Measurements from ENCODE around the gene GALNS. TPM values are rescaled to one million over a fixed set of nuclear protein-coding genes. Genes with fewer than 3 reads are reported as not detected.

Gene GALNS
- total and polyA plus RNA-seq, 4 donors = 6.8 to 20.6 (median 10.8) TPM

GRCh38 chr16:88778541-88779065, 78.1 kb downstream of the GALNS start:
- Histone ChIP-seq H3K4me3 (ENCODE audit: low read depth in 1 of 3, low read length in 3 of 3) (no peak overlapping the region), H3K9ac (ENCODE audit: low read depth in 1 of 2, low read length in 2 of 2) (no peak overlapping the region), H3K36me3 (ENCODE audit: control insufficient read depth in 4 of 4, insufficient read depth in 3 of 4, low read depth in 1 of 4, low read length in 3 of 4) (no peaks in the 10 kb centered on the region), H3K27ac (ENCODE audit: low read depth in 1 of 2, low read length in 2 of 2) (no peak overlapping the region), H3K9me3 (ENCODE audit: control insufficient read depth in 4 of 4, low read length in 3 of 4) (no peaks in the 10 kb centered on the region), H3K4me1 (ENCODE audit: control insufficient read depth in 4 of 4, insufficient read depth in 4 of 4, low read length in 3 of 4) (peaks cover 15 to 54% (median 29%) of the 10 kb centered on the region in 4 donors), H3K27me3 (ENCODE audit: control insufficient read depth in 4 of 4, insufficient read depth in 4 of 4, low read length in 3 of 4) (no peaks in the 10 kb centered on the region)
- TF ChIP-seq HNF4G (IDR thresholded peaks at IDR 0.05) (no peak), SP1 (IDR thresholded peaks at IDR 0.05) (no peak), HNF4A (conservative IDR thresholded peaks at IDR 0.05) (no peak), CTCF (IDR thresholded peaks at IDR 0.05; ENCODE audit: low read depth, low read length, missing input control) (no peak), FOXA2 (IDR thresholded peaks at IDR 0.05) (no peak), RXRA (IDR thresholded peaks at IDR 0.05) (no peak), REST (IDR thresholded peaks at IDR 0.05) (no peak), FOXA1 (IDR thresholded peaks at IDR 0.05) (no peak), NR2F2 (IDR thresholded peaks at IDR 0.05) (no peak), MAX (IDR thresholded peaks at IDR 0.05) (no peak), RAD21 (IDR thresholded peaks at IDR 0.05) (no peak), JUND (IDR thresholded peaks at IDR 0.05) (no peak), GABPA (IDR thresholded peaks at IDR 0.05 in 1 of 2, conservative IDR thresholded peaks at IDR 0.05 in 1 of 2) (no peak), EGR1 (IDR thresholded peaks at IDR 0.05; ENCODE audit: low read depth in 2 of 2) (no peak), YY1 (IDR thresholded peaks at IDR 0.05) (no peak), TAF1 (conservative IDR thresholded peaks at IDR 0.05) (no peak)
- TF ChIP-seq, protein P1, sequence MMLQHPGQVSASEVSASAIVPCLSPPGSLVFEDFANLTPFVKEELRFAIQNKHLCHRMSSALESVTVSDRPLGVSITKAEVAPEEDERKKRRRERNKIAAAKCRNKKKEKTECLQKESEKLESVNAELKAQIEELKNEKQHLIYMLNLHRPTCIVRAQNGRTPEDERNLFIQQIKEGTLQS (IDR thresholded peaks at IDR 0.05) = no peak
- 93% methylated on average over 30 of the region's 30 CpGs for WGBS
- DNase-seq (ENCODE audit: low spot score) = no peak

DNA sequence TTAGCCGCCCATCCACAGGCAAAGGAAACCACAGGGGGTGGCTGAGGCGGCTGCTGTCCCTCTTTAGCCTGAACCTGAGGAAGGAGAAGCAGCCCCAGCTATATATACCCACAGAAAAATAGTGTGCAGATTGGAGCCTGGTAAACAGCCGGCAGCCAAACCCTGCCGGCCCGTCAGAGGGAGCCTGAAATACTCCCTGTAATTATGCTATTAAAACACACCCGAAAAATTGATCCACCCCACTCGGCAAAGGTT, 78.5 kb downstream of the GALNS start:
- Histone ChIP-seq H3K4me3 (ENCODE audit: low read depth in 1 of 3, low read length in 3 of 3) (no peak overlapping the region), H3K9me3 (ENCODE audit: control insufficient read depth in 4 of 4, low read length in 3 of 4) (no peaks in the 10 kb centered on the region), H3K27me3 (ENCODE audit: control insufficient read depth in 4 of 4, insufficient read depth in 4 of 4, low read length in 3 of 4) (no peaks in the 10 kb centered on the region), H3K9ac (ENCODE audit: low read depth in 1 of 2, low read length in 2 of 2) (no peak overlapping the region), H3K36me3 (ENCODE audit: control insufficient read depth in 4 of 4, insufficient read depth in 3 of 4, low read depth in 1 of 4, low read length in 3 of 4) (no peaks in the 10 kb centered on the region), H3K4me1 (ENCODE audit: control insufficient read depth in 4 of 4, insufficient read depth in 4 of 4, low read length in 3 of 4) (peaks cover 15 to 53% (median 26%) of the 10 kb centered on the region in 4 donors), H3K27ac (ENCODE audit: low read depth in 1 of 2, low read length in 2 of 2) (no peak overlapping the region)
- DNase-seq (ENCODE audit: low spot score) = no peak
- WGBS = 81% methylated on average over 7 of the region's 7 CpGs
- no peak for TF ChIP-seq ZBTB33 (IDR thresholded peaks at IDR 0.05)
- TF ChIP-seq HNF4G (IDR thresholded peaks at IDR 0.05) = no peak
- TF ChIP-seq FOXA2 (IDR thresholded peaks at IDR 0.05) = no peak
- TF ChIP-seq, protein P1 (IDR thresholded peaks at IDR 0.05) = no peak
- no peak for TF ChIP-seq NR2F2 (IDR thresholded peaks at IDR 0.05)
- TF ChIP-seq EGR1 (IDR thresholded peaks at IDR 0.05; ENCODE audit: low read depth in 2 of 2) = no peak
- TF ChIP-seq YY1 (IDR thresholded peaks at IDR 0.05) = no peak
- TF ChIP-seq SP1 (IDR thresholded peaks at IDR 0.05) = no peak
- no peak for TF ChIP-seq RXRA (IDR thresholded peaks at IDR 0.05)
- TF ChIP-seq TAF1 (conservative IDR thresholded peaks at IDR 0.05) = no peak
- TF ChIP-seq REST (IDR thresholded peaks at IDR 0.05) = no peak
- no peak for TF ChIP-seq MAX (IDR thresholded peaks at IDR 0.05)
- TF ChIP-seq JUND (IDR thresholded peaks at IDR 0.05) = no peak
